Stomach (tissue), 9 donors: ENCODE results near the gene SYNE2. TPM values are rescaled to one million over a fixed set of nuclear protein-coding genes. Genes with fewer than 3 reads are reported as not detected.
A peak's percentile ranks its signal among the peaks of the same experiment; 100 is the strongest.

Experiments
- DNase-seq, 2 donors: peaks; one replicate each; pipeline versions ENCODE4 v3.0.0 to v3.0.0-alpha.2; 2013 to 2019
- H3K27ac ChIP-seq, 5 donors: fragments of 200-600 bp in 4 of 5; sonication (generic) in 4 of 5; one replicate each; pipeline ENCODE4 v1.5.1; 2013 to 2019; ENCODE audit warnings: mild to moderate bottlenecking in 1 of 5, moderate library complexity in 1 of 5
- H3K27me3 ChIP-seq, 3 donors: fragments of 200-600 bp; sonication (generic); one replicate each; pipeline ENCODE4 v1.5.1; 2017 to 2019; ENCODE audit warnings: mixed run types in 1 of 3
- H3K36me3 ChIP-seq, 4 donors: fragments of 200-600 bp; sonication (generic); 1 replicate in 3 of 4; 2 replicates in 1 of 4; pipeline ENCODE4 v1.5.1; 2016 to 2019
- H3K4me1 ChIP-seq, 4 donors: fragments of 200-600 bp; sonication (generic); one replicate each; pipeline ENCODE4 v1.5.1; 2016 to 2019
- H3K4me3 ChIP-seq, 4 donors: fragments of 200-600 bp; sonication (generic) in 3 of 4; one replicate each; pipeline ENCODE4 v1.5.1; 2016 to 2019; ENCODE audit warnings: mild to moderate bottlenecking in 1 of 4
- H3K9me3 ChIP-seq, 4 donors: fragments of 200-600 bp; sonication (generic); one replicate each; pipeline ENCODE4 v1.5.1; 2016 to 2019
- CTCF ChIP-seq, 7 experiments: fragments of 450-650 bp in 4 of 7; fragments of 200-600 bp in 3 of 7; sonication (generic) in 3 of 7; IDR thresholded peaks; one replicate each; pipeline ENCODE4 v1.5.1; 2016 to 2019; ENCODE audit warnings: antibody characterized with exemption in 7 of 7, control low read depth in 2 of 7, mild to moderate bottlenecking in 1 of 7
- EP300 ChIP-seq: sonication (generic); formaldehyde crosslinking; IDR thresholded peaks from one replicate; pipeline ENCODE4 v1.6.1; 2017; ENCODE audit warnings: antibody characterized with exemption
- POLR2A ChIP-seq, 4 donors: fragments of 450-650 bp; IDR thresholded peaks; one replicate each; pipeline ENCODE4 v1.6.1; 2016; ENCODE audit warnings: antibody characterized with exemption in 4 of 4, control low read depth in 2 of 4, mild to moderate bottlenecking in 1 of 4, moderate library complexity in 1 of 4
- POLR2AphosphoS5 ChIP-seq, 3 donors: sonication (generic); formaldehyde crosslinking; IDR thresholded peaks; one replicate each; pipeline ENCODE4 v1.6.1; 2016; ENCODE audit warnings: antibody characterized with exemption in 3 of 3
- WGBS, 5 donors: extraction: QIAGEN DNeasy Blood & Tissue Kit in 3 of 5; methylation state at CpG; one replicate each; pipeline versions ENCODE4 v1.1.5 to v1.1.7; 2013 to 2018; 5-methylcytosine and 5-hydroxymethylcytosine counted together
- intact Hi-C: fragments of 100-400 bp; cut with DNase I; formaldehyde crosslinking; loops from one replicate; pipeline ENCODE4 v1.15.1; 2023; ENCODE audit warnings: low total_unique reads
- polyA plus RNA-seq, 3 donors: library from polyadenylated mRNA; stranded (reverse); fragments of 200-250 nt; gene quantifications; one replicate each; pipeline ENCODE4 v1.2.3, GENCODE V29; 2013
- total RNA-seq, 5 donors: library from RNA; depleted of rRNA; stranded (reverse); fragments of >200 nt; gene quantifications; one replicate each; pipeline versions ENCODE4 v1.1.0 to v1.2.3, GENCODE V29; 2014 to 2016
- donor health status: healthy with polysubstance abuse.
- donor health status: Bipolar disorder and iron deficiency.
- donor health status: healthy.

The SYNE2 gene
- total and polyA plus RNA-seq, 8 donors, result 14.4 to 280 (median 120) TPM

- Histone ChIP-seq H3K27me3 (no peaks in the 10 kb centered on the region), H3K9me3 (no peaks in the 10 kb centered on the region), H3K27ac (no peak overlapping the region), H3K36me3 (peaks cover 0 to 37% (median 26%) of the 10 kb centered on the region in 4 donors), H3K4me3 (no peak overlapping the region), H3K4me1 (peaks cover 0 to 16% (median 6%) of the 10 kb centered on the region in 4 donors)
- WGBS, 5 donors, result 42 to 69% (median 65%) methylated on average over 2 of the region's 2 CpGs
- intact Hi-C loops, result no loop called here
- DNase-seq, result peak in 1 of 2 donors; percentile 26
- TF ChIP-seq CTCF (IDR thresholded peaks at IDR 0.05) (no peak), POLR2AphosphoS5 (IDR thresholded peaks at IDR 0.05) (no peak), POLR2A (IDR thresholded peaks at IDR 0.05) (no peak), EP300 (no peak)
Measured at GRCh38 chr14:63964113-63964512, 111.3 kb downstream of the SYNE2 start.

DNA sequence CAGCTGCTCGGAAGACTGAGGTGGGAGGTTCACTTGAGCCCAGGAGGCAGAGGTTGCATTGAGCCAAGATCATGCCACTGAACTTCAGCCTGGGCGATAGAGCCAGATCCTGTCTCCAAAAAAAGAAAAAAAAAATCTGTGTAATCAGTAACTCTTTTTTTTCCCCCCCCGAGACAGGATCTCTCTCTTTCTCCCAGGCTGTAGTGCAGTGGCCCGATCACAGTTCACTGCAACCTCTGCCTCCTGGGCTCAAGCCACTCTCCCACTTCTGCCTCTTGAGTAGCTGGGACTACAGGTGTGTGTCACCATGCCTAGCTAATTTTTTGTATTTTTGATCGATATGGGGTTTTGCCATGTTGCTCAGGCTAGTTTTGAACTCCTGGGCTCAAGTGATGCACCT is 113.6 kb downstream of the SYNE2 start:
- peaks cover 0 to 16% (median 4%) of the 10 kb centered on the region in 4 donors for H3K4me1 ChIP-seq
- 88 to 97% (median 94%) methylated on average over 5 of the region's 5 CpGs for WGBS, 5 donors
- no peak for TF ChIP-seq CTCF (IDR thresholded peaks at IDR 0.05)
- no peak for TF ChIP-seq EP300
- TF ChIP-seq POLR2A (IDR thresholded peaks at IDR 0.05), result no peak
- TF ChIP-seq POLR2AphosphoS5 (IDR thresholded peaks at IDR 0.05), result no peak
- H3K36me3 ChIP-seq, result peaks cover 0 to 43% (median 29%) of the 10 kb centered on the region in 4 donors
- intact Hi-C loops, result no loop called here
- no peaks in the 10 kb centered on the region for H3K9me3 ChIP-seq
- no peak overlapping the region for H3K27ac ChIP-seq
- no peak for DNase-seq
- no peak overlapping the region for H3K4me3 ChIP-seq
- no peaks in the 10 kb centered on the region for H3K27me3 ChIP-seq

DNA sequence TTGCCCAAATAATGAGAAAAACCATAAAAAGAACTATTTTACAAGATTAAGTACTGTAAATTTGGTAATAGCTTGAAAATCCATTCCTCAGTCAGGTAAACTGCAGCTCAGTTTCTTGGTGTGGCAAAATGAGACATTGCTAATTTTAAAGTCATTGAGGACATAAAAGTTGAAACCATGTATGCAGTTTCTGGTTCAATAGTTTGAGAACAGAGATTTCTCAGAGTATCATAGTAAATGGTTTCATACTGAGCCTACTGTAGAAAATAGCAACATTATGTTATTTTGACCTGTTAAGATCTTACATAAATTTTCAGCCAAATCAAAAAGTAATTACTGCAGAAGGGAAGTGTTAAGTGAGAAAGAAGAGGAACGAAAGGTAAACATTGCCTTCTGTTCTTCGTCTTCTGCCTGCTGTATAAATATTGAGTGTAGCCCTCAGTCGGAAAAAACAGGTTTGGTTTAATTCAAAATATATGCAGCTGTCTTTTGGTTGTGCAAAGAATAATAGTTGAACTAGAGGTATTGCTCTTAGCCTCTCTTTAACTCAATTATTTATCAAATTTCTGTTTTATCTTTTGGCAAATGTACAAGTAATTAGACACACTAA is 119.6 kb downstream of the SYNE2 start:
- TF ChIP-seq POLR2AphosphoS5 (IDR thresholded peaks at IDR 0.05) (no peak), CTCF (IDR thresholded peaks at IDR 0.05) (no peak), POLR2A (IDR thresholded peaks at IDR 0.05) (no peak), EP300 (no peak)
- H3K36me3 ChIP-seq, result peaks cover 3 to 37% (median 34%) of the 10 kb centered on the region in 4 donors
- peaks cover 0 to 12% (median 8%) of the 10 kb centered on the region in 4 donors for H3K4me1 ChIP-seq
- DNase-seq, result peak in 1 of 2 donors; percentile 53
- intact Hi-C loops, result no loop called here
- H3K27ac ChIP-seq, result peak overlapping the region in 1 of 5 donors; percentile 30
- no peaks in the 10 kb centered on the region for H3K9me3 ChIP-seq
- no peaks in the 10 kb centered on the region for H3K27me3 ChIP-seq
- no peak overlapping the region for H3K4me3 ChIP-seq
- WGBS, 5 donors, result 28 to 45% (median 32%) methylated on average over 3 of the region's 3 CpGs

GRCh38 chr14:63974176-63974575 is 121.4 kb downstream of the SYNE2 start:
- TF ChIP-seq CTCF (IDR thresholded peaks at IDR 0.05), result no peak
- TF ChIP-seq POLR2AphosphoS5 (IDR thresholded peaks at IDR 0.05), result no peak
- TF ChIP-seq EP300, result no peak
- TF ChIP-seq POLR2A (IDR thresholded peaks at IDR 0.05), result no peak
- 82 to 93% (median 86%) methylated on average over 5 of the region's 5 CpGs for WGBS, 5 donors
- Histone ChIP-seq H3K4me1 (peaks cover 0 to 12% (median 8%) of the 10 kb centered on the region in 4 donors), H3K27ac (no peak overlapping the region), H3K27me3 (no peaks in the 10 kb centered on the region), H3K4me3 (no peak overlapping the region), H3K9me3 (no peaks in the 10 kb centered on the region), H3K36me3 (peaks cover 3 to 41% (median 32%) of the 10 kb centered on the region in 4 donors)
- DNase-seq, result no peak
- intact Hi-C loops, result no loop called here
